GM18870 (cell line): ENCODE results near the gene MBD5.

Experiments
- ATAC-seq: cut with Tn5 transposase; IDR thresholded peaks from one replicate; pipeline ENCODE4 v1.9.1; 2021; ENCODE audit warnings: moderate library complexity; ENCODE audit not compliant: unreplicated experiment

MBD5 gene

GRCh38 chr2:148515976-148516375 lies 495.1 kb downstream of the MBD5 start:
- no peak for ATAC-seq

- no peak for ATAC-seq
Observed at GRCh38 chr2:148517296-148517695, 496.4 kb downstream of the MBD5 start.

GRCh38 chr2:148517822-148518221 lies 496.9 kb downstream of the MBD5 start:
- ATAC-seq: no peak

- ATAC-seq: no peak
Observed at GRCh38 chr2:148519013-148519412, 498.1 kb downstream of the MBD5 start.

GRCh38 chr2:148521181-148521580 lies 500.3 kb downstream of the MBD5 start:
- no peak for ATAC-seq

- no peak for ATAC-seq
Observed at GRCh38 chr2:148523315-148523714, 502.4 kb downstream of the MBD5 start.

- no peak for ATAC-seq
Observed at GRCh38 chr2:148524519-148524919, 503.6 kb downstream of the MBD5 start.

- ATAC-seq: no peak
Observed at GRCh38 chr2:148525130-148525529, 504.2 kb downstream of the MBD5 start.

- ATAC-seq: no peak
Observed at GRCh38 chr2:148526509-148527346, 505.8 kb downstream of the MBD5 start.

GRCh38 chr2:148527488-148528340 lies 506.8 kb downstream of the MBD5 start:
- ATAC-seq: no peak

GRCh38 chr2:148528356-148529064 lies 507.6 kb downstream of the MBD5 start:
- no peak for ATAC-seq

GRCh38 chr2:148529745-148530144 lies 508.9 kb downstream of the MBD5 start:
- ATAC-seq: no peak

- ATAC-seq: no peak
Observed at GRCh38 chr2:148530350-148530749, 509.5 kb downstream of the MBD5 start.

- no peak for ATAC-seq
Observed at GRCh38 chr2:148531235-148531634, 510.3 kb downstream of the MBD5 start.

- no peak for ATAC-seq
Observed at GRCh38 chr2:148531669-148532428, 511.0 kb downstream of the MBD5 start.

GRCh38 chr2:148533004-148533403 lies 512.1 kb downstream of the MBD5 start:
- no peak for ATAC-seq

GRCh38 chr2:148533685-148534084 lies 512.8 kb downstream of the MBD5 start:
- ATAC-seq: no peak

GRCh38 chr2:148534416-148535204 lies 513.7 kb downstream of the MBD5 start:
- ATAC-seq: no peak

- no peak for ATAC-seq
Observed at GRCh38 chr2:148538375-148538774, 517.5 kb downstream of the MBD5 start.

- ATAC-seq: no peak
Observed at GRCh38 chr2:148540022-148540421, 519.1 kb downstream of the MBD5 start.
